H1 (cell line): ENCODE measurements around the gene DLGAP5. TPM values are rescaled to one million over a fixed set of nuclear protein-coding genes. Genes with fewer than 3 reads are reported as not detected.

ENCODE experiments used
- CBX8 ChIP-seq: fragments of 300-800, 300-1000 bp; sonication (generic); IDR thresholded peaks from 2 replicates; pipeline ENCODE4 v1.7.1; 2016; ENCODE audit warnings: low read depth, low read length, borderline replicate concordance
- NANOG ChIP-seq: IDR thresholded peaks from 2 replicates; pipeline ENCODE4 v1.6.1; 2011; ENCODE audit warnings: low read length, low read depth, mild to moderate bottlenecking, inconsistent platforms; ENCODE audit not compliant: insufficient read depth, poor library complexity, severe bottlenecking
- SP2 ChIP-seq: IDR thresholded peaks from 2 replicates; pipeline ENCODE4 v1.6.1; 2012; ENCODE audit warnings: mild to moderate bottlenecking, low read length, inconsistent platforms
- polyA plus RNA-seq, 7 experiments: library from polyadenylated mRNA; depleted of rRNA in 3 of 7; stranded (reverse) in 5 of 7; unstranded in 2 of 7; fragments of >200 nt in 5 of 7; fragments of 200-250 nt in 2 of 7; gene quantifications; 1 replicate in 5 of 7; 2 replicates in 1 of 7; 4 replicates in 1 of 7; pipeline versions ENCODE4 v1.2.1 to v1.2.3, GENCODE V29; 2011 to 2013; ENCODE audit warnings: missing spikeins in 2 of 7, mixed read lengths in 2 of 7
- total RNA-seq: library from RNA; stranded (reverse); fragmentation: NEBNext Ultra II Directional; extraction: Animal tissue kit (Norgen Biotek cat#: 25700); gene quantifications from 2 replicates; pipeline ENCODE4 v1.2.1, GENCODE V29; 2021

DLGAP5 gene
- total and polyA plus RNA-seq, 2 of the 8 experiments (the other 6 are each of a cell fraction or from before 2014, with no cell fraction given), result 16.9 to 155 TPM

- TF ChIP-seq SP2, result no peak
- no peak for TF ChIP-seq CBX8
- TF ChIP-seq NANOG, result no peak
These were observed 81.5 kb downstream of the DLGAP5 start (continued) for GRCh38 chr14:55109836-55110235.
